HCT116 (cell line): ENCODE data around the gene TMEM271. TPM values are rescaled to one million over a fixed set of nuclear protein-coding genes. Genes with fewer than 3 reads are reported as not detected.

ENCODE experiments used
- ATAC-seq: fragments of 200-7000 bp; cut with Tn5 transposase; 2 replicates; pipeline ENCODE4 v1.9.1; 2020; ENCODE audit warnings: mild to moderate bottlenecking, moderate library complexity
- BruUV-seq: library from RNA; stranded (reverse); fragments of 400-500 nt; replicated peaks from 2 replicates; lab custom pipeline; 2021; lab: Mats Ljungman, UMichigan
- CTCF ChIA-PET: fragments of 300-600 bp; sonication (Branson Sonifier 250); formaldehyde crosslinking; loops from one replicate; lab custom pipeline; 2021; ENCODE audit warnings: antibody characterized with exemption; lab: Charles Lee
- POLR2A ChIA-PET: fragments of 300-600, 350-600 bp; sonication (Branson Sonifier 250); formaldehyde crosslinking; loops from one replicate; lab custom pipeline; 2021; ENCODE audit warnings: antibody characterized with exemption; lab: Charles Lee
- RAD21 ChIA-PET, 2 experiments: fragments of 300-600 bp; sonication (Branson Sonifier 250); formaldehyde crosslinking; loops; one replicate each; lab custom pipeline; 2023; ENCODE audit warnings: low total read pairs in 2 of 2; ENCODE audit not compliant: uncharacterized antibody in 2 of 2, unreplicated experiment in 2 of 2, low non-redundant PET in 1 of 2; lab: Charles Lee
- DNase-seq: peaks from one replicate; pipeline ENCODE4 v3.0.0-alpha.2; 2010; ENCODE audit warnings: low read depth, low spot score
- H2AFZ ChIP-seq: fragments of 200-600 bp; shearing (Covaris generic), sonication (generic); 2 replicates; pipeline ENCODE4 v1.6.1; 2017; ENCODE audit warnings: low read depth, mixed run types, mixed read lengths, antibody characterized with exemption, low read length; ENCODE audit not compliant: poor library complexity, severe bottlenecking
- H3K27ac ChIP-seq: 2 replicates; pipeline ENCODE4 v1.5.1; 2012; ENCODE audit warnings: low read depth, low read length
- H3K27me3 ChIP-seq: fragments of 200-600 bp; sonication (generic); 2 replicates; pipeline ENCODE4 v1.6.1; 2016; ENCODE audit warnings: mixed run types, low read length, mixed read lengths; ENCODE audit not compliant: insufficient read depth
- H3K36me3 ChIP-seq, 2 experiments: fragments of 200-500 bp in 1 of 2; fragments of 200-600 bp in 1 of 2; sonication (Bioruptor generic) in 1 of 2; sonication (generic) in 1 of 2; 2 replicates each; pipeline versions ENCODE4 v1.5.1 to v1.6.1; 2014 to 2016; ENCODE audit warnings: low read length in 2 of 2, inconsistent platforms in 1 of 2, mixed read lengths in 1 of 2, mixed run types in 1 of 2; ENCODE audit not compliant: insufficient read depth in 2 of 2, control insufficient read depth in 1 of 2
- H3K4me1 ChIP-seq, 2 experiments: fragments of 200-600 bp in 1 of 2; sonication (generic) in 1 of 2; 2 replicates each; pipeline versions ENCODE4 v1.5.1 to v1.6.1; 2012 to 2017; ENCODE audit warnings: low read length in 2 of 2, inconsistent platforms in 1 of 2, mild to moderate bottlenecking in 1 of 2, mixed read lengths in 1 of 2, mixed run types in 1 of 2, moderate library complexity in 1 of 2; ENCODE audit not compliant: insufficient read depth in 2 of 2, control insufficient read depth in 1 of 2
- H3K4me2 ChIP-seq: fragments of 200-600 bp; sonication (generic); 2 replicates; pipeline ENCODE4 v1.6.1; 2017; ENCODE audit warnings: mixed run types, low read length, mixed read lengths
- H3K4me3 ChIP-seq, 2 experiments: fragments of 200-600 bp in 1 of 2; sonication (generic) in 1 of 2; replicated peaks in 1 of 2; 2 replicates each; pipeline ENCODE4 v1.5.1; 2011 to 2016; ENCODE audit warnings: low read length in 2 of 2, control low read depth in 1 of 2, low read depth in 1 of 2, mild to moderate bottlenecking in 1 of 2, mixed read lengths in 1 of 2, mixed run types in 1 of 2
- H3K79me2 ChIP-seq: fragments of 200-600 bp; sonication (generic); 2 replicates; pipeline ENCODE4 v1.6.1; 2017; ENCODE audit warnings: mild to moderate bottlenecking, mixed run types, low read length, moderate library complexity, mixed read lengths; ENCODE audit not compliant: insufficient read depth
- H3K9ac ChIP-seq: fragments of 200-600 bp; sonication (generic); 2 replicates; pipeline ENCODE4 v1.6.1; 2016; ENCODE audit warnings: low read length, mixed read lengths
- H3K9me2 ChIP-seq: fragments of 200-600 bp; sonication (generic), shearing (Covaris generic); 2 replicates; pipeline ENCODE4 v1.6.1; 2017; ENCODE audit warnings: mixed run types, mild to moderate bottlenecking, moderate library complexity; ENCODE audit not compliant: insufficient read depth
- H3K9me3 ChIP-seq, 2 experiments: fragments of 200-500 bp in 1 of 2; fragments of 200-600 bp in 1 of 2; sonication (Bioruptor generic) in 1 of 2; sonication (generic) in 1 of 2; 2 replicates each; pipeline ENCODE4 v1.6.1; 2014 to 2017; ENCODE audit warnings: low read length in 2 of 2, mixed read lengths in 2 of 2, inconsistent platforms in 1 of 2, low read depth in 1 of 2, mild to moderate bottlenecking in 1 of 2, mixed run types in 1 of 2, moderate library complexity in 1 of 2; ENCODE audit not compliant: control insufficient read depth in 1 of 2, insufficient read depth in 1 of 2
- H4K20me1 ChIP-seq: fragments of 200-600 bp; sonication (generic), shearing (Covaris generic); 2 replicates; pipeline ENCODE4 v1.6.1; 2017; ENCODE audit warnings: mixed run types, mild to moderate bottlenecking, moderate library complexity; ENCODE audit not compliant: insufficient read depth
- ATF3 ChIP-seq: IDR thresholded peaks from 2 replicates; pipeline ENCODE4 v1.6.1; 2012
- CBX3 ChIP-seq: IDR thresholded peaks from 2 replicates; pipeline ENCODE4 v1.6.1; 2012; ENCODE audit warnings: low read depth
- CEBPB ChIP-seq: IDR thresholded peaks from 2 replicates; pipeline ENCODE4 v1.6.1; 2012; ENCODE audit warnings: low read depth
- ELF1 ChIP-seq: IDR thresholded peaks from 2 replicates; pipeline ENCODE4 v1.6.1; 2012; ENCODE audit warnings: low read depth, borderline replicate concordance
- EZH2phosphoT487 ChIP-seq: fragments of 200-600 bp; IDR thresholded peaks from 2 replicates; pipeline ENCODE4 v1.6.1; 2018; ENCODE audit warnings: antibody characterized with exemption, borderline replicate concordance
- FOSL1 ChIP-seq: IDR thresholded peaks from 2 replicates; pipeline ENCODE4 v1.6.1; 2012; ENCODE audit warnings: low read depth
- MAX ChIP-seq: IDR thresholded peaks from 2 replicates; pipeline ENCODE4 v1.6.1; 2012
- REST ChIP-seq: IDR thresholded peaks from 2 replicates; pipeline ENCODE4 v1.6.1; 2012; ENCODE audit warnings: low read depth
- SIN3A ChIP-seq: IDR thresholded peaks from 2 replicates; pipeline ENCODE4 v1.6.1; 2012; ENCODE audit warnings: low read depth
- SP1 ChIP-seq: IDR thresholded peaks from 2 replicates; pipeline ENCODE4 v1.6.1; 2012; ENCODE audit warnings: low read depth
- YY1 ChIP-seq: IDR thresholded peaks from 2 replicates; pipeline ENCODE4 v1.6.1; 2011; ENCODE audit warnings: low read length, low read depth, moderate library complexity, mild to moderate bottlenecking; ENCODE audit not compliant: insufficient replicate concordance; ENCODE audit errors: extremely low read depth
- ZBTB33 ChIP-seq: IDR thresholded peaks from 2 replicates; pipeline ENCODE4 v1.6.1; 2011; ENCODE audit warnings: mild to moderate bottlenecking, low read length, moderate library complexity; ENCODE audit not compliant: insufficient replicate concordance; ENCODE audit errors: extremely low read depth
- ZNF274 ChIP-seq: fragments of 200-500 bp; sonication (Bioruptor generic); IDR thresholded peaks from 2 replicates; pipeline ENCODE4 v1.6.1; 2014; ENCODE audit warnings: mild to moderate bottlenecking, low read depth, low read length, inconsistent platforms
- intact Hi-C: fragments of 100-400 bp; cut with micrococcal nuclease; formaldehyde crosslinking; loops from 2 replicates; pipeline ENCODE4 v1.10.0; 2022
- total RNA-seq: library from RNA; stranded (reverse); gene quantifications from one replicate; pipeline ENCODE4 v1.2.1, GENCODE V29; 2021; ENCODE audit not compliant: unreplicated experiment

TMEM271 gene
- total RNA-seq, 1 experiment from 2014 or later: not detected

- POLR2A ChIA-PET: no interaction called here
- no TSS peak for BruUV-seq
- Histone ChIP-seq H3K79me2 (no peaks in the 10 kb centered on the region), H3K27me3 (no peaks in the 10 kb centered on the region), H3K4me2 (no peak overlapping the region), H4K20me1 (no peaks in the 10 kb centered on the region), H3K9me3 (no peaks in the 10 kb centered on the region), H3K9ac (no peak overlapping the region), H3K4me3 (no peak overlapping the region), H3K4me1 (no peaks in the 10 kb centered on the region), H2AFZ (no peak overlapping the region), H3K27ac (no peak overlapping the region), H3K9me2 (no peaks in the 10 kb centered on the region), H3K36me3 (no peaks in the 10 kb centered on the region)
- RAD21 ChIA-PET: no interaction called here
- DNase-seq (no peak), ATAC-seq (no peak)
- CTCF ChIA-PET: no interaction called here
- TF ChIP-seq ZNF274 (no peak), SIN3A (no peak), FOSL1 (no peak), ATF3 (no peak), EZH2phosphoT487 (no peak), YY1 (no peak), ELF1 (no peak), REST (no peak), CEBPB (no peak), MAX (no peak), CBX3 (no peak), SP1 (no peak), ZBTB33 (no peak)
- intact Hi-C loops: no loop called here
These were observed 12.3 kb upstream of the TMEM271 start for GRCh38 chr4:588351-588849.
